ENCODE measurements around the gene PTGES3L.
A peak's percentile ranks its signal among the peaks of the same experiment; 100 is the strongest.
"Not testable (repeated sequence)": the region's sequence is repeated elsewhere in the genome, so short reads cannot be mapped to it uniquely, and the experiment has no call there.

PTGES3L gene

GRCh38 chr17:42937712-42938596 lies 41.9 kb downstream of the PTGES3L start:
- peak; percentile 40 for DNase-seq (ENCODE audit: low spot score)
- peak; percentile 49 for TF ChIP-seq CTCF (IDR thresholded peaks at IDR 0.05; ENCODE audit: extremely low read depth, missing control alignments)

DNA sequence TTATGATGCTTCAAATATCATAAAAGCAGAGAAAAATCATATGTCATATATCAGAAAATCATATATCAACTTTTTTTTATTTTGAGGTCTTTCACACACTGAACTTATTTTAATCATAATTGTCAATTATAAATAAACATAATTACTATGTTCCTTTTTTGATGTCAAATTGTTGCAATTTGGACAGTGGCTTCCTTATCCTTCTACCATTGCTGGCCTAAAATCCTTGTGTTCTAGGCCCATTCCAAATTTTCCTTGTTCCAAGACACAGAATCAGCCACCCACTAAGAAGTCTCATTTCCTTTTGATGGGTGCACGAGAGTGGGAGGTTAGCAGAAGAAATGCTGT lies 50.4 kb downstream of the PTGES3L start:
- no peak for TF ChIP-seq CTCF (IDR thresholded peaks at IDR 0.05; ENCODE audit: extremely low read depth, missing control alignments)
- no peak for DNase-seq (ENCODE audit: low spot score)

DNA sequence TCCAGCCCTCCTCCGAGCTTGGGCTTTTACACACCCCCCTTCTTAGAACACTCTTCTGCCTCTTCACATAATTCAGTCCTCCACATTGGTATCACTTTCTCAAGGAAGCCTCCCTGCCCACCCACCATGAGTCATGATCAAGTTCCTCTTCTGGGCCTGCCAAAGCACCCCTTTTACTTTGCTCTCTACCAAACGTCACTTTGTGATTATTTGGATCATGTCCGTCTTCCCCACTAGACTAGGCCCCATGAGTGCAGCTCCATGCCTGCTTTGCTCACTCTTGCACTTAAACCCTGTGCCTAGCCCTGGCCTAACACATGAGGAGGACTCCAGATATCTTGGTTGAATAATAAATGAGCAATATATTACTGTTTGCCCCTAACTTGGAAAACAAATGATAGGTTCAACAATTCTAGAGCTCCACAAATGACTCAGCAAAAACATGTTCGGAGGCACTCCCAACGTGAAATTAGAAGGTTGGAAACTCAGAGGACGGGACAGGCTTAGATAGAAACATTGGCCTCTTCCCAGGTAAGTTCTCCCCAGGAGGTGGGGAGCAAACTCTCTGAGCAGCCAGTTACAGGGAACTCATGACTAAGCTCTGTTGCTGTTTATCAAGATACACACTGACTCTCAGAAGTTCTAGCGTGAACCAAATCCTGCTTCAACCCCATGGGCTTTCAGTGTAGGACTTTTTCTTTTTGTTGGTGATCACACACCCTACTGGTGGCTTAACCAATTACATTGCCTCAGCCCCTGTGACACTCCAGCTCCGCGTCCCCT lies 51.0 kb downstream of the PTGES3L start:
- peak; percentile 70 for DNase-seq (ENCODE audit: low spot score)
- peak; percentile 22 for TF ChIP-seq CTCF (IDR thresholded peaks at IDR 0.05; ENCODE audit: extremely low read depth, missing control alignments)

DNA sequence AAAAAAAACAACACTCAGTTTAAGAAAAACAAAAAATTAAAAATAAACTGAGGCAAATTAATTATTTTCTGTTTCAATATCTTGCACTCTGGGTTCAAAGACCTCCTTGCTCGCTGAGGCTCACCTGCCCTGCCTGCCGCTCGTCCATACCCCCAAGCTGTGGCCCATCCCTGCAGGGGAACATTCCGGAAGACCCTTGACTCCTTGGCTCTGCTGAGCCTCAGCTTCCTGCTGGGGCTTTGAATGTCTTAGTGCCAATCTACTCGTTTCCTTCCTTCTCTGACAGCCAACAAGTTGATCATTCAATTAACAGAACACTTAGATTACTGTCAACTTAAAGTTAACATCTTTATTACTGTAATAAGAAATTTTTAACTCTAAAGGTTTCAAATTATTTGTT lies 55.0 kb downstream of the PTGES3L start:
- DNase-seq (ENCODE audit: low spot score): no peak
- no peak for TF ChIP-seq CTCF (IDR thresholded peaks at IDR 0.05; ENCODE audit: extremely low read depth, missing control alignments)

DNA sequence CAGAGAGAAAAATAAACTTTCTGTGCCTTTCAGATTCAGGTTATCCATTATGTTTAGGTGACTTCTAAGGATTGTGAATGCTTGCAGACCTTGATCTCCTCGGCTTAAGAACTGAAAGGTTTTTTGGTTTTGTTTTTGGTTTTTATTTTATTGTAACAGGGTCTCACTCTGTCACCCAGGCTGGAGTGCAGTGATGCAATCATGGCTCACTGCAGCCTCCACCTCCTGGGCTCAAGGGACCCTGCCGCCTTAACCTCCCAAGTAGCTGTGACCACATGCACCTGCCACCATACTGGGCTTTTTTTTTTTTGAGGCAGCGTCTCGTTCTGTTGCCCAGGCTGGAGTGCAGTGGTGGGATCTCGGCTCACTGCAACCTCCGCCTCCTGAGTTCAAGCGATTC lies 56.4 kb downstream of the PTGES3L start:
- DNase-seq (ENCODE audit: low spot score): not testable (repeated sequence)

DNA sequence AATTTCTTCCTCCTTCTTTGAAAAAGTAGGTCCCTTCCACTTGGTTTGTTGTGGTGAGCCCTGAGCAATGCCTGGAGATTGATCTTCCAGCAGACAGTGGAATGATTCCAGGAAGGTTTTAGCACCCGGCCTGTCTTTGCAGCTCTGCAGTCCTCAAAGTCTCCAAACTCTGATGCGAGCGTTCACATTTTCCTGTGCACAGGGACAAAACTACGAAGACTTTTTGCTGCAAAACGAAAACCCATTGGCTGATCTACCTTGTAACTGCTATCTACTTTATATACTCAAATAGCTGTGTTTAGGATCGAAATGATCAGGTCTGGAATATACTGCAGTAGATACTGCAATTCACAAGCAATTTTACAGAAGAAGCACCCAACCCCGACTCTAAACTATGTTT lies 57.6 kb downstream of the PTGES3L start:
- no peak for TF ChIP-seq CTCF (IDR thresholded peaks at IDR 0.05; ENCODE audit: extremely low read depth, missing control alignments)
- no peak for DNase-seq (ENCODE audit: low spot score)

DNA sequence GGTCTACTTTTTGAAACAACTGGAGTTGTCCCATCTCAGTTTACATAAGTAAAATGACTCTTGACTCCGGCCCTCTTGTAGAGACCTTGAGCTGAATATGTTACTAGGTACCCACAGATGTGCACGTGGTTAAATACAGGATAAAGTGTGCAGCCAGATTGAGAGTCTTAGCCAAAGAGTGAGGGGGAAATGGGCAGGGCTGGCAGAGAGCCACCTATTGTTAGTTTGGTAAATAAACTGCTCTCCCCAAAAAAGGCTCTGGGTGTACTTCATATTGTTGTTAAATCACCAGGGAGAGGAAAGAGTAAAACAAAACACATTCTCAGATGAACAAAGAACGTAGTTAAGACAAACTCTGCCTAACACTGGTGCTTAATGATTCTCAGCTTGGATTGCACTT lies 59.0 kb downstream of the PTGES3L start:
- DNase-seq (ENCODE audit: low spot score): no peak

More for the DNA sequence above, 59.0 kb downstream of the PTGES3L start:
- TF ChIP-seq CTCF (IDR thresholded peaks at IDR 0.05; ENCODE audit: extremely low read depth, missing control alignments): no peak

All from GM20000 (cell line).